Neural cell (in vitro differentiated cells): ENCODE results near the gene CA6.

Experiments
- EP300 ChIP-seq: fragments of 450-650 bp; conservative IDR thresholded peaks from 2 replicates; pipeline ENCODE4 v1.6.1; 2014; ENCODE audit warnings: antibody characterized with exemption, mild to moderate bottlenecking, moderate library complexity; ENCODE audit not compliant: poor library complexity, severe bottlenecking
- EZH2 ChIP-seq: fragments of 200-600, 300-800 bp; shearing (Covaris generic), sonication (generic); IDR thresholded peaks from 2 replicates; pipeline ENCODE4 v1.6.1; 2014; ENCODE audit warnings: antibody characterized with exemption, low read length, borderline replicate concordance, mild to moderate bottlenecking; ENCODE audit not compliant: insufficient read depth, poor library complexity, severe bottlenecking
- MXI1 ChIP-seq: fragments of 450-650 bp; conservative IDR thresholded peaks from 2 replicates; pipeline ENCODE4 v1.6.1; 2014; ENCODE audit warnings: antibody characterized with exemption, mild to moderate bottlenecking; ENCODE audit not compliant: poor library complexity, severe bottlenecking
- TF ChIP-seq, protein P1 (sequence below): fragments of 450-650 bp; IDR thresholded peaks from 2 replicates; pipeline ENCODE4 v1.5.1; 2014; ENCODE audit warnings: antibody characterized with exemption, mild to moderate bottlenecking, moderate library complexity; ENCODE audit not compliant: poor library complexity, severe bottlenecking

GRCh38 chr1:8986814-8987190 is 41.1 kb downstream of the CA6 start:
- TF ChIP-seq, protein P1, sequence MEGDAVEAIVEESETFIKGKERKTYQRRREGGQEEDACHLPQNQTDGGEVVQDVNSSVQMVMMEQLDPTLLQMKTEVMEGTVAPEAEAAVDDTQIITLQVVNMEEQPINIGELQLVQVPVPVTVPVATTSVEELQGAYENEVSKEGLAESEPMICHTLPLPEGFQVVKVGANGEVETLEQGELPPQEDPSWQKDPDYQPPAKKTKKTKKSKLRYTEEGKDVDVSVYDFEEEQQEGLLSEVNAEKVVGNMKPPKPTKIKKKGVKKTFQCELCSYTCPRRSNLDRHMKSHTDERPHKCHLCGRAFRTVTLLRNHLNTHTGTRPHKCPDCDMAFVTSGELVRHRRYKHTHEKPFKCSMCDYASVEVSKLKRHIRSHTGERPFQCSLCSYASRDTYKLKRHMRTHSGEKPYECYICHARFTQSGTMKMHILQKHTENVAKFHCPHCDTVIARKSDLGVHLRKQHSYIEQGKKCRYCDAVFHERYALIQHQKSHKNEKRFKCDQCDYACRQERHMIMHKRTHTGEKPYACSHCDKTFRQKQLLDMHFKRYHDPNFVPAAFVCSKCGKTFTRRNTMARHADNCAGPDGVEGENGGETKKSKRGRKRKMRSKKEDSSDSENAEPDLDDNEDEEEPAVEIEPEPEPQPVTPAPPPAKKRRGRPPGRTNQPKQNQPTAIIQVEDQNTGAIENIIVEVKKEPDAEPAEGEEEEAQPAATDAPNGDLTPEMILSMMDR, result no peak
- TF ChIP-seq MXI1 (no peak), EP300 (no peak), EZH2 (no peak)
